Measurements from ENCODE around the gene PTOV1. TPM values are rescaled to one million over a fixed set of nuclear protein-coding genes. Genes with fewer than 3 reads are reported as not detected.

Gene PTOV1
- total and polyA plus RNA-seq, 10 of the 15 experiments (the other 5 are each of a cell fraction or from before 2014, with no cell fraction given): 3.2 to 83.5 (median 22.3) TPM

GRCh38 chr19:49883094-49883493 lies 32.1 kb downstream of the PTOV1 start:
- H3K9me3 ChIP-seq (replicated peaks; ENCODE audit: control insufficient read depth, insufficient read depth, low read length): no peaks in the 10 kb centered on the region; the same call in 2 of the 3 replicates
- no peak overlapping the region for H2AFZ ChIP-seq (ENCODE audit: control insufficient read depth, low read depth, low read length)
- ChIA-PET CTCF (no interaction called here), SMC1A (ENCODE audit: uncharacterized antibody, unreplicated experiment) (interaction anchor here (1.0 to 1.1 kb wide), 2 partner anchors 12 to 29 kb away, joined by 3 read pairs; no protein-coding TSS in a partner anchor), RAD21 (ENCODE audit: unreplicated experiment) (no interaction called here), POLR2A (interaction anchor here (1.0 kb wide), 2 partner anchors 10 to 24 kb away, joined by 3 read pairs; no protein-coding TSS in a partner anchor)
- no peaks in the 10 kb centered on the region for H3K27me3 ChIP-seq (replicated peaks in 1 of 2; ENCODE audit: control insufficient read depth in 2 of 2, insufficient read depth in 2 of 2, low read length in 1 of 2)
- H3K4me3 ChIP-seq: no peak overlapping the region
- TF ChIP-seq, protein P1, sequence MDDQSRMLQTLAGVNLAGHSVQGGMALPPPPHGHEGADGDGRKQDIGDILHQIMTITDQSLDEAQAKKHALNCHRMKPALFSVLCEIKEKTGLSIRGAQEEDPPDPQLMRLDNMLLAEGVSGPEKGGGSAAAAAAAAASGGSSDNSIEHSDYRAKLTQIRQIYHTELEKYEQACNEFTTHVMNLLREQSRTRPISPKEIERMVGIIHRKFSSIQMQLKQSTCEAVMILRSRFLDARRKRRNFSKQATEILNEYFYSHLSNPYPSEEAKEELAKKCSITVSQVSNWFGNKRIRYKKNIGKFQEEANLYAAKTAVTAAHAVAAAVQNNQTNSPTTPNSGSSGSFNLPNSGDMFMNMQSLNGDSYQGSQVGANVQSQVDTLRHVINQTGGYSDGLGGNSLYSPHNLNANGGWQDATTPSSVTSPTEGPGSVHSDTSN (IDR thresholded peaks at IDR 0.05; ENCODE audit: insufficient replicate concordance, low read depth, low read length): no peak
- peak; percentile 50; the same call in 1 of the 2 replicates for TF ChIP-seq SMARCA5 (IDR thresholded peaks at IDR 0.05)
- in situ Hi-C loops (cut with MboI): loop anchor here (25.0 kb wide), 1 partner anchor 1246 kb away; the partner anchor contains the start of genes CA11 and DBP
- peaks cover 12% of the 10 kb centered on the region for H3K4me1 ChIP-seq (ENCODE audit: control insufficient read depth, insufficient read depth, low read length)
- H3K27ac ChIP-seq (ENCODE audit: control insufficient read depth, insufficient read depth): no peak overlapping the region
- ATAC-seq: no peak
- no TSS peak for BruUV-seq (replicated peaks)
- no peak for FAIRE-seq
- DNase-seq (ENCODE audit: low read depth, low spot score): no peak
- H4K20me1 ChIP-seq (ENCODE audit: control insufficient read depth, insufficient read depth): no peaks in the 10 kb centered on the region
- 98% methylated on average over 5 of the region's 5 CpGs for WGBS (ENCODE audit: insufficient coverage, insufficient replicate concordance, low lambda C conversion rate, missing lambda C conversion rate)
- H3K36me3 ChIP-seq (ENCODE audit: control insufficient read depth in 2 of 2, insufficient read depth in 2 of 2, low read length in 1 of 2): peaks cover 8 to 13% of the 10 kb centered on the region in 2 experiments
- no peak overlapping the region for H3K4me2 ChIP-seq (ENCODE audit: control insufficient read depth, insufficient read depth)
- peaks cover 4% of the 10 kb centered on the region for H3K79me2 ChIP-seq (ENCODE audit: control insufficient read depth, insufficient read depth, low read length)
- intact Hi-C loops (cut with micrococcal nuclease; ENCODE audit: unreplicated experiment): no loop called here
- no peak overlapping the region for H3K9ac ChIP-seq (ENCODE audit: control insufficient read depth, insufficient read depth, low read length)

- Histone ChIP-seq H3K4me3 (no peak overlapping the region), H4K20me1 (ENCODE audit: control insufficient read depth, insufficient read depth) (no peaks in the 10 kb centered on the region), H3K27me3 (replicated peaks in 1 of 2; ENCODE audit: control insufficient read depth in 2 of 2, insufficient read depth in 2 of 2, low read length in 1 of 2) (no peaks in the 10 kb centered on the region), H3K9ac (ENCODE audit: control insufficient read depth, insufficient read depth, low read length) (no peak overlapping the region), H3K9me3 (replicated peaks; ENCODE audit: control insufficient read depth, insufficient read depth, low read length) (no peaks in the 10 kb centered on the region; the same call in 2 of the 3 replicates), H3K4me2 (ENCODE audit: control insufficient read depth, insufficient read depth) (no peak overlapping the region), H2AFZ (ENCODE audit: control insufficient read depth, low read depth, low read length) (no peak overlapping the region), H3K79me2 (ENCODE audit: control insufficient read depth, insufficient read depth, low read length) (no peaks in the 10 kb centered on the region), H3K4me1 (ENCODE audit: control insufficient read depth, insufficient read depth, low read length) (peaks cover 6% of the 10 kb centered on the region), H3K36me3 (ENCODE audit: control insufficient read depth in 2 of 2, insufficient read depth in 2 of 2, low read length in 1 of 2) (peaks cover 8 to 13% of the 10 kb centered on the region in 2 experiments), H3K27ac (ENCODE audit: control insufficient read depth, insufficient read depth) (no peak overlapping the region)
- ATAC-seq (no peak), DNase-seq (ENCODE audit: low read depth, low spot score) (no peak), FAIRE-seq (no peak)
- CTCF ChIA-PET: interaction anchor here (1.1 kb wide), 1 partner anchor 10 kb away, joined by 3 read pairs; no protein-coding TSS in a partner anchor
- TF ChIP-seq BCL11A (IDR thresholded peaks at IDR 0.05; ENCODE audit: low read depth, low read length): no peak
- no peak for TF ChIP-seq SRF (IDR thresholded peaks at IDR 0.05; ENCODE audit: low read depth in 2 of 2, low read length in 2 of 2)
- TF ChIP-seq E2F8 (IDR thresholded peaks at IDR 0.05; ENCODE audit: low read depth, partially characterized antibody): no peak
- TF ChIP-seq RAD51 (IDR thresholded peaks at IDR 0.05): no peak
- POLR2A ChIA-PET: interaction anchor here (0.6 kb wide), 1 partner anchor 207 kb away, joined by 3 read pairs; the partner anchor contains the start of gene PRMT1
- BruUV-seq (replicated peaks): no TSS peak
- SMC1A ChIA-PET (ENCODE audit: uncharacterized antibody, unreplicated experiment): no interaction called here
- RAD21 ChIA-PET (ENCODE audit: unreplicated experiment): no interaction called here
- intact Hi-C loops (cut with micrococcal nuclease; ENCODE audit: unreplicated experiment): no loop called here
- WGBS (ENCODE audit: insufficient coverage, insufficient replicate concordance, low lambda C conversion rate, missing lambda C conversion rate): 88% methylated on average over 18 of the region's 18 CpGs
- in situ Hi-C loops (cut with MboI): loop anchor here (25.0 kb wide), 1 partner anchor 1247 kb away; the partner anchor contains the start of genes CA11 and DBP
Observed at GRCh38 chr19:49884109-49884508, 33.1 kb downstream of the PTOV1 start.

Measured in GM12878 (cell line).